Epithelial cell of proximal tubule (primary cell): ENCODE results near the gene UBA52. TPM values are rescaled to one million over a fixed set of nuclear protein-coding genes. Genes with fewer than 3 reads are reported as not detected.

ENCODE experiments used
- DNase-seq: peaks from one replicate; pipeline ENCODE4 v3.0.0-alpha.2; 2011; ENCODE audit warnings: low read depth
- H3K4me3 ChIP-seq: 2 replicates; pipeline ENCODE4 v1.5.1; 2011; ENCODE audit warnings: low read depth, mild to moderate bottlenecking, low read length
- total RNA-seq: library from RNA; depleted of rRNA; stranded (reverse); fragments of >200 nt; gene quantifications from 2 replicates; pipeline ENCODE4 v1.2.3, GENCODE V29; 2015
- TF ChIP-seq, protein P1 (sequence below): conservative IDR thresholded peaks from 2 replicates; pipeline ENCODE4 v1.5.1; 2012; ENCODE audit warnings: low read depth, mild to moderate bottlenecking, low read length

The UBA52 gene
- total RNA-seq, 1 donor from 2014 or later = 1,698 TPM

DNA sequence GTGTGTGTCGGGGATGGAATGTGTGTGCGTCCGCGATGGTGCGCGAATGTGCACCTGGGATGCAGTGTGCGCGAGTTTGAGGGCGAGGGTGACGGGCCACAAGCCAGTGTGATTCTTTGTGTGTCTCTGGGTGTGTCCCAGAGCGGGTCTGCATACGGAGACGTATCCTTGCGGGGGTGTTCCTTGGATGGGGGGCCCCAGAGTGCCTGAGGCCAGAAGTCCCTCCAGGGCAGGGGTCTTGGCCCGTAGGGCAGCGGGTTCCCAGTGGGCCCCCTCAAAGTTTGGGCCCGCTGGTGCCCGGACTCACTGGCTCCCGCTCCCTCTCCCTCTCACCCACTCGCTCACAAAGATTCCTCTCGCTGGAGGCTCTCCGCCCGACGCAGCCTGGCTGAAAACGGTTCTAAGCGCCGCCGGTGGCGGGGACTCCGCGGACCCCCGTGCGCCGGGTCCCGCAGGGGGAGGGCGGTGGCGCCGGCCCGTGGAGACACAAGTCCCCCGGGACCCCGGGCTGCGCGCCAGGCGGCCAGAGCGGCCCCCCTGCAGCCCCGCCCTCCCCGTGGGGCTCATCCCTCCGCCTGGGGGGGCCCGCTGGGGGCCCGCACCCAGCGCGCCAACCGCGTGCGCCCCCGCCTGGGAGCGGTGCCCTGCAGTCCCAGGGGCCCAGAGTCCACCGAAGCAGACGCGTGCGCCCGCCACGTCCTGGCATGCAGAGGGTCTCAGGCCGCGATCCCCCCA is 34.1 kb downstream of the UBA52 start:
- H3K4me3 ChIP-seq = no peak overlapping the region
- no peak for DNase-seq
- TF ChIP-seq, protein P1, sequence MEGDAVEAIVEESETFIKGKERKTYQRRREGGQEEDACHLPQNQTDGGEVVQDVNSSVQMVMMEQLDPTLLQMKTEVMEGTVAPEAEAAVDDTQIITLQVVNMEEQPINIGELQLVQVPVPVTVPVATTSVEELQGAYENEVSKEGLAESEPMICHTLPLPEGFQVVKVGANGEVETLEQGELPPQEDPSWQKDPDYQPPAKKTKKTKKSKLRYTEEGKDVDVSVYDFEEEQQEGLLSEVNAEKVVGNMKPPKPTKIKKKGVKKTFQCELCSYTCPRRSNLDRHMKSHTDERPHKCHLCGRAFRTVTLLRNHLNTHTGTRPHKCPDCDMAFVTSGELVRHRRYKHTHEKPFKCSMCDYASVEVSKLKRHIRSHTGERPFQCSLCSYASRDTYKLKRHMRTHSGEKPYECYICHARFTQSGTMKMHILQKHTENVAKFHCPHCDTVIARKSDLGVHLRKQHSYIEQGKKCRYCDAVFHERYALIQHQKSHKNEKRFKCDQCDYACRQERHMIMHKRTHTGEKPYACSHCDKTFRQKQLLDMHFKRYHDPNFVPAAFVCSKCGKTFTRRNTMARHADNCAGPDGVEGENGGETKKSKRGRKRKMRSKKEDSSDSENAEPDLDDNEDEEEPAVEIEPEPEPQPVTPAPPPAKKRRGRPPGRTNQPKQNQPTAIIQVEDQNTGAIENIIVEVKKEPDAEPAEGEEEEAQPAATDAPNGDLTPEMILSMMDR = no peak

GRCh38 chr19:18606281-18607225 is 34.9 kb downstream of the UBA52 start, which contains the start of gene CRLF1:
TSS of gene CRLF1 (minus strand) at chr19:18606799. CDS start at chr19:18606656, 143 bp downstream.
- no peak for DNase-seq
- TF ChIP-seq, protein P1 = no peak
- H3K4me3 ChIP-seq = no peak within 1 kb of the TSS

- H3K4me3 ChIP-seq = no peak overlapping the region
- TF ChIP-seq, protein P1 = no peak
- DNase-seq = no peak
Measured at GRCh38 chr19:18607226-18608101, 35.8 kb downstream of the UBA52 start.

DNA sequence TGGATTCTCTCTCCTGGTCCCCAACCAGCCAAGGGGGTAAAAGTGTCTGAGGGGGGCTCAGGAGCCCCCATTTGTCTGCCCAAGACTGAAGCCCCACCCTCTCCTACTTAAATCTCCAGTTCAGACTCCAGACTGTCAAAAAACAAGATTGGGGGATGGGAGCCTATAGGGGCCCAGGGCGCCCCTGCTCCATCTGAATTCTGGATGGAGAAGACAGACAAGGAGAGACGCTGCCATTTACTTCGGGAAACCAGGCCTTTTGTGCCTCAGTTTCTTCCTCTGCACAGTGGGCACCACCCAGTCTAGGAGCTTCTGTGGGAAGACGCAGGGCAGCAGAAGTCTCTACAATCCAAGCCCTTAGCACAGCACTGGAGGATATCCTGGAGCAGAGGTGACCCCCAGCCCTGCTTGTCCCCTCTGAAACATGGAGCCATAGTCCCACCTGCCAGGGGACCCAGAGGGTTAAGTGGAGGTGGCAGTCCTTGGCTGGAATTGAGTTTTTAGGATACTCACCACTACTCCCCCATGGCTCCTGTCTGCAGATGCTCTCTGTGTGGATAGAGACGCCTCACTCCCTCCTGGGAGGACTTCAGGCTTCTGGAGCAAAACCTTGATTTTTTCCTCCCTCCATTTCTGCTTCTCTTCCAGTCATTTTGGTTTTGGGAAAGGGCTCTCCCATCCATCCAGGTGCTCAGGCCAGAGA is 36.6 kb downstream of the UBA52 start:
- DNase-seq = no peak
- H3K4me3 ChIP-seq = no peak overlapping the region
- TF ChIP-seq, protein P1 = no peak

GRCh38 chr19:18608805-18609716 is 37.4 kb downstream of the UBA52 start:
- TF ChIP-seq, protein P1 = no peak
- DNase-seq = no peak
- no peak overlapping the region for H3K4me3 ChIP-seq
